DND-41 (cell line): ENCODE data around the gene NUDT21.

Experiments
- CTCF ChIP-seq: IDR thresholded peaks from 2 replicates; pipeline ENCODE4 v1.5.1; 2012; ENCODE audit warnings: borderline replicate concordance, low read length, moderate library complexity, mild to moderate bottlenecking; ENCODE audit not compliant: poor library complexity, severe bottlenecking; ENCODE audit errors: extremely low read depth
- EZH2 ChIP-seq: IDR thresholded peaks from 3 replicates; pipeline ENCODE4 v1.6.1; 2012; ENCODE audit warnings: borderline replicate concordance, low read depth, mild to moderate bottlenecking, moderate library complexity, low read length, inconsistent platforms; ENCODE audit not compliant: severe bottlenecking

GRCh38 chr16:56463153-56463552 lies 12.0 kb upstream of the NUDT21 start:
- TF ChIP-seq CTCF (no peak), EZH2 (no peak)
